ENCODE results near the gene KRT2. TPM values are rescaled to one million over a fixed set of nuclear protein-coding genes. Genes with fewer than 3 reads are reported as not detected.

KRT2 gene
- total RNA-seq, 1 donor from 2014 or later = not detected

DNA sequence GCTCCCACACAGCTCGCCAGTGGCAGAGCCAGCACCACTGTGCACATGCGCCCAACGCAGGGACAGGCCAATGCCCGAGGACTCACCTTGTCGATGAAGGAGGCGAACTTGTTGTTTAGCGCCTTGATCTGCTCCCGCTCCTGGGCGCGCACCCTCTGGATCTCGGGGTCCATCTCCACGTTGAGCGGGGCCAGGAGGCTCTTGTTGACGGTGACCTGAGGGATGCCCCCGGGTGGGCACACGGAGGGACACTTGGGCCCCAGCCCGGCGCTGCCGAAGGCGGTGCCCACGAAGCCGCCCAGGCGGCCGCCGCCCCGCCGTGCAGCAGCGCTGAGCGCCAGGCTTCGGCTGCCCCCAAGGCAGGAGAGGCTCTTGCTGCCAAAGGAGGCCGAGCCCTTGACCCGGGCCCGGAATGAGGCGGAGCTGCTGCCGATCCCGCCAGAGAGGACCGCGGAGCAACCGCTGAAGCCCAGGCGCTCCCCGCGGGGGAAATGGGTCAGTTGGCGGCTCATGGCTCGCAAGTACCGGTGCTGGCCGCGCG is 51.0 kb downstream of the KRT2 start, which contains the start of gene KRT72:
Gene KRT72 (minus strand): TSS at position 523 of the 541 bp plus-strand sequence. CDS start 11 bp downstream, at position 512.
- Mint-ChIP-seq H3K4me1 (no peaks in the 10 kb centered on the region), H3K9me3 (no peaks in the 10 kb centered on the region), H3K27me3 (ENCODE audit: low read depth) (peaks cover 44% of the 10 kb centered on the region), H3K27ac (ENCODE audit: unreplicated experiment) (no peak within 1 kb of the TSS), H3K36me3 (ENCODE audit: low read depth) (no peaks in the 10 kb centered on the region), H3K4me3 (no peak within 1 kb of the TSS)
- no peak for DNase-seq (ENCODE audit: low read depth, low spot score)
- TF ChIP-seq, protein P1, sequence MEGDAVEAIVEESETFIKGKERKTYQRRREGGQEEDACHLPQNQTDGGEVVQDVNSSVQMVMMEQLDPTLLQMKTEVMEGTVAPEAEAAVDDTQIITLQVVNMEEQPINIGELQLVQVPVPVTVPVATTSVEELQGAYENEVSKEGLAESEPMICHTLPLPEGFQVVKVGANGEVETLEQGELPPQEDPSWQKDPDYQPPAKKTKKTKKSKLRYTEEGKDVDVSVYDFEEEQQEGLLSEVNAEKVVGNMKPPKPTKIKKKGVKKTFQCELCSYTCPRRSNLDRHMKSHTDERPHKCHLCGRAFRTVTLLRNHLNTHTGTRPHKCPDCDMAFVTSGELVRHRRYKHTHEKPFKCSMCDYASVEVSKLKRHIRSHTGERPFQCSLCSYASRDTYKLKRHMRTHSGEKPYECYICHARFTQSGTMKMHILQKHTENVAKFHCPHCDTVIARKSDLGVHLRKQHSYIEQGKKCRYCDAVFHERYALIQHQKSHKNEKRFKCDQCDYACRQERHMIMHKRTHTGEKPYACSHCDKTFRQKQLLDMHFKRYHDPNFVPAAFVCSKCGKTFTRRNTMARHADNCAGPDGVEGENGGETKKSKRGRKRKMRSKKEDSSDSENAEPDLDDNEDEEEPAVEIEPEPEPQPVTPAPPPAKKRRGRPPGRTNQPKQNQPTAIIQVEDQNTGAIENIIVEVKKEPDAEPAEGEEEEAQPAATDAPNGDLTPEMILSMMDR (conservative IDR thresholded peaks at IDR 0.05) = no peak

DNA sequence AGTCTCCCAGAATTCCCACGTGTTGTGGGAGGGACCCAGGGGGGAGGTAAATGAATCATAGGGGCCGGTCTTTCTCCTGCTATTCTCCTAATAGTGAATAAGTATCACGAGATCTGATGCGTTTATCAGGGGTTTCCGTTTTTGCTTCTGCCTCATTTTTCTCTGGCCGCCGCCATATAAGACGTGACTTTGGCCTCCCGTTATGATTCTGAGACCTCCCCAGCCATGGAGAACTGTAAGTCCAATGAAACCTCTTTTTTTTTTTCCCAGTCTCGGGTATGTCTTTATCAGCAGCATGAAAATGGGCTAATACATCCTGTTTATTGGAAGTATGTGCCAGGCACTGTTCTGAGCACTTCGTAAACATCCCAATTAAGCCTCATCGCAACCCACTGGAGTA is 51.5 kb downstream of the KRT2 start:
- DNase-seq (ENCODE audit: low read depth, low spot score) = no peak
- TF ChIP-seq, protein P1 (conservative IDR thresholded peaks at IDR 0.05) = no peak
- H3K27ac Mint-ChIP-seq (ENCODE audit: unreplicated experiment) = no peak overlapping the region
- peaks cover 49% of the 10 kb centered on the region for H3K27me3 Mint-ChIP-seq (ENCODE audit: low read depth)
- H3K4me1 Mint-ChIP-seq = no peaks in the 10 kb centered on the region
- no peaks in the 10 kb centered on the region for H3K9me3 Mint-ChIP-seq
- no peaks in the 10 kb centered on the region for H3K36me3 Mint-ChIP-seq (ENCODE audit: low read depth)
- H3K4me3 Mint-ChIP-seq = no peak overlapping the region

DNA sequence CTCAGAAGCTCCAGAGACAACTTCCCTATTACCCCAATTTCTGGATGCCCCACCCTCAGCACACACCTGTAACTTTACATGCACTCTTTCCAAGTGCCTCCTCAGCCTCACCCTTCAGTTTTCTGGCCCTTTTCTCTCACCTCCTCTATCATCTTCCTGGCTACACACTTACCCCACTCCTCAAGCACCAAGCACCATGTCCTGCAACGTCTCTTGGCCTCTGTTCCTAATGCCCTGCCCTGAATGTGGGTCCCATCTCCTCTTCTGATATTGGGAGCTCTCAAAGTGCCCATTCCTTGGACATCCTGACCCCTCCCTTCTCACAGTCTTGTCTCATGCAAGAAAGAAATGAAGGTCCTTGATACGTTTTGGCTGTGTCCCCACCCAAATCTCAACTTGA is 51.9 kb downstream of the KRT2 start:
- Mint-ChIP-seq H3K4me3 (no peak overlapping the region), H3K4me1 (no peaks in the 10 kb centered on the region), H3K36me3 (ENCODE audit: low read depth) (no peaks in the 10 kb centered on the region), H3K27ac (ENCODE audit: unreplicated experiment) (no peak overlapping the region), H3K27me3 (ENCODE audit: low read depth) (peaks cover 49% of the 10 kb centered on the region), H3K9me3 (no peaks in the 10 kb centered on the region)
- no peak for DNase-seq (ENCODE audit: low read depth, low spot score)
- TF ChIP-seq, protein P1 (conservative IDR thresholded peaks at IDR 0.05) = no peak

DNA sequence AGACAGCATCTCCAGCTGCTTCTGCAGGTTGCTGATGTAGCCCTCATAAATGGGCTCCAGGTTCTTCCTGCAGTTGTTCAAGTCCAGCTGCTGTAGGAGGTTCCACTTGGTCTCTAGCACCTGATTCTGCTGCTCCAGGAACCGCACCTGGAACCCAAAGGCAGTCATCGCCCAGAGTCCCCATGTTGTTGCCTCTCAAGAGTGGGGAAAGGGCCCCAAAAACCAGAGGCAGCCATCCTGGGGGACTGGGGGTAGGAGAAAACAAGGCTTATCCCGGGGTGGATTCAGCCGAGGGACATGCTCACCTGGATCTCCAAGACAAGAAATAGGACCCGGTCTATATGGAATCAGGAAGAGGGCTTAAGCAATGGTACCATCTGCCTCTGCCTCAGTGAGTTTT is 53.0 kb downstream of the KRT2 start:
- Mint-ChIP-seq H3K4me3 (no peak overlapping the region), H3K27me3 (ENCODE audit: low read depth) (peaks cover 52% of the 10 kb centered on the region), H3K27ac (ENCODE audit: unreplicated experiment) (no peak overlapping the region), H3K9me3 (no peaks in the 10 kb centered on the region), H3K4me1 (no peaks in the 10 kb centered on the region), H3K36me3 (ENCODE audit: low read depth) (no peaks in the 10 kb centered on the region)
- TF ChIP-seq, protein P1 (conservative IDR thresholded peaks at IDR 0.05) = no peak
- no peak for DNase-seq (ENCODE audit: low read depth, low spot score)

Other genes starting within 250 kb of the KRT2 start
- gene KRT82, start 245.9 kb downstream of the KRT2 start, total RNA-seq = not detected in 2 replicates
- gene KRT75, start 217.8 kb downstream of the KRT2 start, total RNA-seq = not detected in 2 replicates
- not detected in 2 replicates for gene KRT6B, start 200.1 kb downstream of the KRT2 start, total RNA-seq
- not detected in 2 replicates for gene KRT6C, start 178.4 kb downstream of the KRT2 start, total RNA-seq
- gene KRT6A, start 159.0 kb downstream of the KRT2 start, total RNA-seq = not detected in 2 replicates
- not detected in 2 replicates for gene KRT5, start 131.8 kb downstream of the KRT2 start, total RNA-seq
- gene KRT71, start 99.1 kb downstream of the KRT2 start, total RNA-seq = not detected in 2 replicates
- gene KRT74, start 78.4 kb downstream of the KRT2 start, total RNA-seq = not detected in 2 replicates
- not detected in 2 replicates for gene KRT72, start 50.7 kb downstream of the KRT2 start, total RNA-seq
- gene KRT73, start 33.7 kb downstream of the KRT2 start, total RNA-seq = not detected in 2 replicates
- not detected in 2 replicates for gene KRT1, start 28.2 kb upstream of the KRT2 start, total RNA-seq
- not detected in 2 replicates for gene KRT77, start 51.3 kb upstream of the KRT2 start, total RNA-seq
- gene KRT76, start 125.1 kb upstream of the KRT2 start, total RNA-seq = not detected in 2 replicates
- not detected in 2 replicates for gene KRT3, start 143.9 kb upstream of the KRT2 start, total RNA-seq
- not detected in 2 replicates for gene KRT4, start 161.9 kb upstream of the KRT2 start, total RNA-seq
- not detected in 2 replicates for gene KRT79, start 182.1 kb upstream of the KRT2 start, total RNA-seq
- not detected in 2 replicates for gene KRT78, start 196.8 kb upstream of the KRT2 start, total RNA-seq

Data from neural crest cell (in vitro differentiated cells).